ENCODE data around the gene C3orf52.

DNA sequence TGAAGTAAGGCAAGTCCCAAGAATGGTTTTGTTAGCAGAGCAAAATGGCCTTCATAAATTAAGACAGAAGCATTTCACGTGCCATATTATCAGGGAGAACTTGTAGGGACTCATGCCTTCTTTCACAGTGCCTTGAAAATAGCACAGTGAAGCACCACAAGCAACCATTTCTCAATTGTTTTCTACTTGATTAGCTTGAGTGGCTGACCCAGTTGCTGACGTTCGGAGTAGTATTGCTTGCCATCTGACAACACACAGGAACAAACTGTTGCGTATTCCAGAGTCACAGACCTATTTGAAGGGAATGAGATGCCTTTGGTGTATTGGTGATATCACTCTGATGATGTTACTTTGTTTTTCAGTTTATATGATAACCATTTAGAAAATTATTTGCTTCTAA lies 3.0 kb upstream of the C3orf52 start:
- no peak for TF ChIP-seq POLR2AphosphoS5 (IDR thresholded peaks at IDR 0.05; ENCODE audit: low read depth, low read length)
- TF ChIP-seq, protein P1, sequence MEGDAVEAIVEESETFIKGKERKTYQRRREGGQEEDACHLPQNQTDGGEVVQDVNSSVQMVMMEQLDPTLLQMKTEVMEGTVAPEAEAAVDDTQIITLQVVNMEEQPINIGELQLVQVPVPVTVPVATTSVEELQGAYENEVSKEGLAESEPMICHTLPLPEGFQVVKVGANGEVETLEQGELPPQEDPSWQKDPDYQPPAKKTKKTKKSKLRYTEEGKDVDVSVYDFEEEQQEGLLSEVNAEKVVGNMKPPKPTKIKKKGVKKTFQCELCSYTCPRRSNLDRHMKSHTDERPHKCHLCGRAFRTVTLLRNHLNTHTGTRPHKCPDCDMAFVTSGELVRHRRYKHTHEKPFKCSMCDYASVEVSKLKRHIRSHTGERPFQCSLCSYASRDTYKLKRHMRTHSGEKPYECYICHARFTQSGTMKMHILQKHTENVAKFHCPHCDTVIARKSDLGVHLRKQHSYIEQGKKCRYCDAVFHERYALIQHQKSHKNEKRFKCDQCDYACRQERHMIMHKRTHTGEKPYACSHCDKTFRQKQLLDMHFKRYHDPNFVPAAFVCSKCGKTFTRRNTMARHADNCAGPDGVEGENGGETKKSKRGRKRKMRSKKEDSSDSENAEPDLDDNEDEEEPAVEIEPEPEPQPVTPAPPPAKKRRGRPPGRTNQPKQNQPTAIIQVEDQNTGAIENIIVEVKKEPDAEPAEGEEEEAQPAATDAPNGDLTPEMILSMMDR (IDR thresholded peaks at IDR 0.05) = no peak

Measured in Panc1 (cell line).